ENCODE measurements around the gene NQO2. TPM values are rescaled to one million over a fixed set of nuclear protein-coding genes. Genes with fewer than 3 reads are reported as not detected.
"Not testable (repeated sequence)": the region's sequence is repeated elsewhere in the genome, so short reads cannot be mapped to it uniquely, and the experiment has no call there.

NQO2 gene
- total RNA-seq, 1 donor from 2014 or later = 7.1 TPM

- no peak for DNase-seq
Measured at GRCh38 chr6:3037638-3038365, 38.1 kb downstream of the NQO2 start.

GRCh38 chr6:3039384-3039783 is 39.7 kb downstream of the NQO2 start:
- peak; percentile 35 for DNase-seq

- no peak for DNase-seq
Measured at GRCh38 chr6:3041147-3041546, 41.5 kb downstream of the NQO2 start.

- no peak for DNase-seq
Measured at GRCh38 chr6:3041606-3042005, 41.9 kb downstream of the NQO2 start.

GRCh38 chr6:3045369-3045768 is 45.7 kb downstream of the NQO2 start:
- peak; percentile 25 for DNase-seq

- no peak for DNase-seq
Measured at GRCh38 chr6:3045777-3046176, 46.1 kb downstream of the NQO2 start.

GRCh38 chr6:3046295-3046694 is 46.6 kb downstream of the NQO2 start:
- DNase-seq = no peak

GRCh38 chr6:3048009-3048408 is 48.3 kb downstream of the NQO2 start:
- DNase-seq = not testable (repeated sequence)

GRCh38 chr6:3052481-3053230 is 53.0 kb downstream of the NQO2 start:
- DNase-seq = no peak

- no peak for DNase-seq
Measured at GRCh38 chr6:3053231-3053508, 53.5 kb downstream of the NQO2 start.

GRCh38 chr6:3054229-3055157 is 54.8 kb downstream of the NQO2 start:
- peak; percentile 84 for DNase-seq

GRCh38 chr6:3055158-3055499 is 55.4 kb downstream of the NQO2 start:
- peak; percentile 41 for DNase-seq

GRCh38 chr6:3057063-3057770 is 57.5 kb downstream of the NQO2 start:
- DNase-seq = no peak

GRCh38 chr6:3058957-3059356 is 59.3 kb downstream of the NQO2 start:
- DNase-seq = no peak

- not testable (repeated sequence) for DNase-seq
Measured at GRCh38 chr6:3060092-3060491, 60.4 kb downstream of the NQO2 start.

GRCh38 chr6:3061501-3061941 is 61.8 kb downstream of the NQO2 start:
- no peak for DNase-seq

- DNase-seq = not testable (repeated sequence)
Measured at GRCh38 chr6:3063340-3063732, 63.6 kb downstream of the NQO2 start.

- peak; percentile 94 for DNase-seq
Measured at GRCh38 chr6:3063733-3064700, 64.3 kb downstream of the NQO2 start.

- peak; percentile 95 for DNase-seq
Measured at GRCh38 chr6:3068329-3069214, 68.9 kb downstream of the NQO2 start, which contains the start of gene RIPK1. RIPK1 (plus strand) TSS chr6:3068494; CDS start chr6:3076824, 8,330 bp downstream.
